Measurements from ENCODE around the gene ZP1.

The ZP1 gene

GRCh38 chr11:60841797-60842667, 25.3 kb upstream of the ZP1 start, which contains the start of gene CCDC86 (continued):
- TF ChIP-seq ZBTB1 (tag by site-specific recombination; IDR thresholded peaks at IDR 0.05): no peak
- peak; percentile 60; the same call in 1 of the 2 replicates for TF ChIP-seq ZNF704 (tag by site-specific recombination; IDR thresholded peaks at IDR 0.05)
- no peak for TF ChIP-seq ZNF549 (tag by site-specific recombination; IDR thresholded peaks at IDR 0.05)
- TF ChIP-seq GFI1B (tag by site-specific recombination; IDR thresholded peaks at IDR 0.05): no peak
- no peak for TF ChIP-seq ZNF792 (tag by site-specific recombination; IDR thresholded peaks at IDR 0.05)
- TF ChIP-seq ZNF837 (tag by site-specific recombination; IDR thresholded peaks at IDR 0.05): no peak
- no peak for TF ChIP-seq ZBTB49 (tag by site-specific recombination; IDR thresholded peaks at IDR 0.05; ENCODE audit: low read depth)
- no peak for TF ChIP-seq ZNF239 (tag by site-specific recombination; IDR thresholded peaks at IDR 0.05)
- peak; percentile 55 for TF ChIP-seq ZFHX2 (tag by site-specific recombination; conservative IDR thresholded peaks at IDR 0.05)
- peak; percentile 88 for TF ChIP-seq ZBTB10 (tag by site-specific recombination; IDR thresholded peaks at IDR 0.05)
- TF ChIP-seq ATF2 (tag by site-specific recombination; IDR thresholded peaks at IDR 0.05; ENCODE audit: low read depth): peak; percentile 96
- TF ChIP-seq PRDM6 (tag by site-specific recombination; IDR thresholded peaks at IDR 0.05): no peak
- no peak for TF ChIP-seq HIC1 (tag by site-specific recombination; IDR thresholded peaks at IDR 0.05)
- TF ChIP-seq ZNF175 (tag by site-specific recombination; IDR thresholded peaks at IDR 0.05): no peak
- TF ChIP-seq YY1 (tag by site-specific recombination; IDR thresholded peaks at IDR 0.05): peak; percentile 94
- peak; percentile 95 for TF ChIP-seq ZXDB (tag by site-specific recombination; IDR thresholded peaks at IDR 0.05)
- peak; percentile 93 for TF ChIP-seq ZNF639 (tag by site-specific recombination; IDR thresholded peaks at IDR 0.05)
- TF ChIP-seq ZSCAN30 (tag by site-specific recombination; IDR thresholded peaks at IDR 0.05): no peak
- no peak for TF ChIP-seq ZNF561 (tag by site-specific recombination; IDR thresholded peaks at IDR 0.05; ENCODE audit: borderline replicate concordance)
- TF ChIP-seq ZNF513 (tag by site-specific recombination; IDR thresholded peaks at IDR 0.05): no peak
- no peak for TF ChIP-seq CTCF (tag by site-specific recombination; IDR thresholded peaks at IDR 0.05)

All from HEK293 (cell line).